ENCODE measurements around the gene GHRHR.

GHRHR gene

DNA sequence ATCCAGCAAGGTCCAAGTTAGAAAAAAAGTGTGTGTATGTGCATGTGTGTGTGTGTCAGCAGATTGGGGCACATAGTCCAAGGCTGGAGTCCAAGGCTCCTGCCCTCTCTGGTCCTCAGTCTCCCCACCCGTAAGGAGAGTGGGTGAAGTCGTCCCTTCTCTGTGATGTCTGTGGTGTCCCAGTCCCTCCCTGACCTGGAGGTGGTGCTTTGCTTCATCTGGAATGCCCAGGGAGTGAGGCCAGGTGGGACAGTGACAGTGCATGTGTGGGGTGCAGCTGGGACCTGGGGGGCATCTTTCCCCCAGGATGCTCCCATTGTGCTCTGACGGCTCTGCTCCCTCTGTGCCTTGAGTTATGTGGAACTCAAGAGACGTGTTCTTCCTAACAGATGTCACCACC, 34.1 kb upstream of the GHRHR start:
- no peak for DNase-seq

DNA sequence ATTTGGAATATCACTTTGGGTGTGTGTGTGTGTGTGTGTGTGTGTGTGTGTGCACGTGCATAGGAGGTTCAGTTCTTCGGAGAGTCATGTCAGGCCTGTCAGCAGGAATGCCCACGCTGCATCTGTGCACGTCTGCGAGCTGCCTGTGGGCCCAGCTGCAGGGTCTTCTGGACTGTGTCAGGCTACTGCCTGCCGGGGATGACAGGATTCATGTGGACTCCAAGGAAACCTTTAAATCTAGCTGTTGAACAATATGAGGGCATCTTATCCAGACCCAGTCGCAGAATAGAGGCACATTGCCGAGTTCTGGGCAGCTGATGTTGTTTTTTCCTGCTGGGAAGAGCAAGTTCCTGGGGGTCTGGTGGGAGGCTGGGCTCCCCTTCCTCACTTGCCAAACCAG, 33.1 kb upstream of the GHRHR start:
- no peak for DNase-seq

DNA sequence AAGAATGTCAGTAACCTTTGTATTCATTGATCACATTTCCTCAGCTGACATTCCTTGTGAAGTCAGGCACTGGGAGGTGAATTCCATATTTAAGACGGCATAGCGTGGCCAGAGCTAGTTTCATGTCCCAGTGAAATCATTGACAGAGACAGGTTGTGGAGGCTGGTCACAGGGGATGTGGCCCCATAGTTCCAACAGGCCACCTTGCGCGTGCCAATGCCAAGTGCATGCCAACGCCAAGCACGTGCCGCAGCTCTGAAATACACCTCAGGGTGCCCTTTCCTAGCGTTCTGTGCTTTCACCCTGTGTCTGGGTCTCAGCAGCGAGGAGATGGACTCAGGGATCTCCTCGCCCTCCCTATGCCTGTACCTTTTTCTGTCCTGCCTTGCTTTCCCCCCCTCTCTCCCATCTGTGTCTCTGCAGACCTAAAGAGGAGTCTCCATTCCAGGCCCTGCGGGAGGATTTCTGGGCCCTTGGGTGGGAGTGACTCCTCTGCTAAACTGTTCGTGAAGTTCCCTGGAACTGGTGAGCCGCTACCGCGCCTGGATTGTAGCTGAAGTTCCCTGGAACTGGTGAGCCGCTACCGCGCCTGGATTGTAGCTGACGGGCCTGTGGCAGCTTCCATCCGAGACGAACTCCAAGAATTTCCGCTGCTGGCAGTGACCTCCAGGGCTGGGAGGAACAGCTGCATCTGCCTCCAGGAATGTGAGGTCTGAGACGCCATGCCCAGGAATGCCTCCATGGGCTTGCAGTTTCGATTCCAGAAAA, 32.4 kb upstream of the GHRHR start:
- no peak for DNase-seq

DNA sequence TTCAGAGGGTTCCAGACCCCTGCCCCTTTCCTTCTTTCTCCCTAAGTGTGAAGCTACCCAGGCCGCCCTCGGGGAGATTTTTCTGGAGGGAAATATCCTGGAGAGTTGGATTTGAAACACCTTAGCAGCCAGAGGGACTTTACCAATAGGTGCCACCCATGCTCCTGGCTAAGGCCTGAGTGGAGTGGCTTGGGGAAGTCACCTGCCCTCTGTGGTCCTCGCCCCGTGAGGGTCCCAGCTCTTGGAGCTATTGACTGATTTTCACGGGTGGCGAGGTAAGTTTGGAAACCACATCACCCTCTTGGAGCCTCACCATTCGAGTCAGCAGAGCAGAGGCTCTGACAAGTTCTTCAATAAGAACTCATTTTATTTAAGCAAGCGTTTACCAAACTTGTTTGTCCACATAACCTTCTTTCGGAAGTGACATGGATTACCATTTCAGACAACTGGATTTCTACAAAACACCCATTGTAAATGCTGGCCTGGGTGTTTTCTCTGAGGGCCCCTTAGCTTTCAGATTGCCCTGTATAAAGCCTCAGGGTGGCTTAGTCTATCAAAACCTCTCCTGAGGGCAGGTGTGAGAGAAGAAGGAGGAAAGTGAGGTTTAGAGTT, 31.7 kb upstream of the GHRHR start:
- no peak for DNase-seq

DNA sequence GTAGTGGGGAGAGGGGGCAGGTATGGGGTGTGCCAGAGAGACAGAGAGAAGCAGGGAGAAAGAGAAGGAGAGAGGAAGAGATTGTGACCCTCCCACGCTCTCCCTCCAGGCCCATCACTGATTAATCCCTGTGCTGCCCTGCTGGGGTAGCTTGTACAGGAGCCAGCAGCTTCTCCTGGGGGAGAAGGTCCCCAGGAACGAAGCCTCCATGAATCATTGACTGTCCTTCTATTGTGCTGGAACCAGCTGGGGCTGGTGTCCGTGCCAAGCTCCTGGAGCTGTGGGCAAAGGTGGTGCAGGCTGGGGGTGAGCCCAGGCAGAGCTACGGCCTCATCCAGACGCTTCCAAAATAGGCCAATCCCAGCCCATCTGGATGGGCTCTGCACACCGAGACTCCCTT, 31.2 kb upstream of the GHRHR start:
- no peak for DNase-seq

DNA sequence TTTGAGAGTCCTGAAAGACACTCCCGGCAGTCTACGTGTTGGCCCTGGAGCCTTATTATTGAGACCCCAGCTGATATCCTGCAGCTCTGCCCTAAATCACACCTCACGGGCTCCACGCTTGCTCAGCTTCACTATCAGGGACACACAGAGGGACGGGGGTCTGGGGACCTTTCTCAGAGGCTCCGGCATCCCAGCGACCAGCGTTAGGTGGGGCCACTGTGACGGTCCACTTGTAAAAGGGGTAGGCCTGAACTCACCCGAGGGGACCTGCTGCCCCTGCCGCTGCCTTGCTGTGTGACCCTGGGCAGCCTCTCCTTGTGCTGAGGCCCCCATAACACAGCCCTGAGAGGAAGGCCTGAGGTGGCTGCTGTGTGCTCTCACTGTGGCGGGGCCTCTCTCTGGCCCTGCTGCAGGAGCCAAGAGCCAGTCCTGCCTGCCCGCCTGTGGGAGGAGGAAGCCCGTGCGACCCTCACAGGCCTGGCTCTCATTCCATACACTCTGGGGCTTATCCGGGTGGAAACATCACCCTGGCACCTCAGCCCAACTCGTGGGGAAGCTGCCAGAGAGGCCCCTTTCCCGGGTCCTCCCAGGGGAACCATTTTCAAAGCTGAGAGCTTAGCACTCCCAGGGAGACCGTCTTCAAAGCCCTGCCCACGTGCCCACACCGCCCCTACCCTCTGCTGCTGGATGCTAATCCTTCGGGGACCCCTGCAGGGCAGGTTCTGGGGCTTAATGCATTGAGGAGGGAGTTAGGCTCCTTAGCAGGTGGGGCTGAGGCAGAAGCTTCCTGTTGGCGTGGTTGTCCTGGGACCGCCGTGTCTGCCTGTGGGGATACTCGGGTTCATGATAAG, 30.4 kb upstream of the GHRHR start:
- no peak for DNase-seq

DNA sequence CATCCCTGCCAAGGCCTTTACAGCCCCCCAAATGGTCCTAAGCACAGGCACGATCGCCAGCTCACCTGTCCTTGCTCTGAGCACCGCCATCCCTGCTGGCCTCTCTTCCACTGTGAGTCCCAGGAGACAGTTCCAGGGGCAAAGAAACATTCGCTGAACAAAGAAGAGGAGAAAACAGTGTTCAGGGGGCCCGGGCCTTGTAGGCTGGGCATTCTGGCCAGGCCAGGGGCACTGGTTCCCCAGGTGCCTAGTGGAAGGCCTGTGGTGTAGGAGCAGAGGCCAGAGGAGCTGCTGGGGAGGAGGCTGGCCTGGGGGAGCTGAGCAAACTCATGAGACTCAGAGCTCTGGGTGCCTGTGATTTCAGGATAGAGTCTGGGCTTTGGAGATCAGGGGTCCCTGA, 29.5 kb upstream of the GHRHR start:
- DNase-seq: no peak

DNA sequence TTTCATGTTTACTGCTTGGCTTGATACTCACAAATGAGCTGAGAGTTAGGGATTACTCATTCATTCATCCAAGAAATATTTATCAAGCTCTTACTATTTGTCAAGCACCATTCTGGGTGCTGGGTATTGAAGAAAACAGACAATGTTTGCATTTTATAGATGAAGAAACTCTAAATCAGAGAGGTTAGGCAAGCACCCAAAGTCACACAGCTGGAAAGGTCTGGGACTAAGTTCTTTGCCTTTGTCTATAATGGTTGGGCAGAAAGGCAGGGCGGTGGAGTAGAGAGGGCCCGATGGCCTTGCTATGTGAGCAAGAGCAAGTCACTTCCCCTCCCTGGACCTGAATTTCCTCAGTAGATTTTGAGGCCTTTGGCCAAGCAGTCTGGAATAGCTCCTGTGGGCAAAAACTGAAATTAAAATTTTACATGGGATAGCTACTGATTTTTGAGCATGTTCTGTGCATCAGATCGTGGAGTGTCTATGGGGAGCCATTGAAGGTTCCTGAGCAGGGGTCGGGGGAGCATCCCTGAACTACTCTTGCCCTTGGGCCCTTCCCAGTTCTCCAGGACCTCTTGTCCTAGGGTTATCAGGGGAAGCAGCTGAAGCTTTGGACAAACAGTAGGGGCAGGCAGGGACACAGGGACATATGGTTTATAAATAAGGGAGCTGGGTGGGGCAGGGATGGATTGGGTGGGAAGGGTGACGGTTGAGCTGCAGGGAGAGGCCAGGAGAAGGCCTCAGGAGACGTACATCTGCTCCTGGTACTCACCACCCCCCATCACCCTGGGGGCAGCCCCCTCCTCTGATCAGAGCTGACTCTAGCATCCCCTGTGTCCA, 28.8 kb upstream of the GHRHR start:
- no peak for DNase-seq

DNA sequence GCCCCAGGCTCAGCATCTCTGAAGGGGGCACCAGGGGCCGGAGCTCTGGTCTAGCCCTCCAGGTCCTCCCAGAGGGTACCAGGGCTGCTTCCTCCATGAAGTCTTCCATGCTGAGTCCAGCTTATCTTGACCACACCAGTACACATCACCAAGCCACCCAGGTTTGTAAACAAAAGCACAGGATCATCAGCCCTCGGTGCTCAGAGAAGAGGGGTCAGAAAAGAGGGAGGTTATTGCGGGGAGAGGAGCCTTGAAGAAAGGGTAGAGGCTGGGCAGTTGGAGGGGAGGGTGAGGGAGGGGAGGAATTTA, 28.2 kb upstream of the GHRHR start:
- DNase-seq: no peak

DNA sequence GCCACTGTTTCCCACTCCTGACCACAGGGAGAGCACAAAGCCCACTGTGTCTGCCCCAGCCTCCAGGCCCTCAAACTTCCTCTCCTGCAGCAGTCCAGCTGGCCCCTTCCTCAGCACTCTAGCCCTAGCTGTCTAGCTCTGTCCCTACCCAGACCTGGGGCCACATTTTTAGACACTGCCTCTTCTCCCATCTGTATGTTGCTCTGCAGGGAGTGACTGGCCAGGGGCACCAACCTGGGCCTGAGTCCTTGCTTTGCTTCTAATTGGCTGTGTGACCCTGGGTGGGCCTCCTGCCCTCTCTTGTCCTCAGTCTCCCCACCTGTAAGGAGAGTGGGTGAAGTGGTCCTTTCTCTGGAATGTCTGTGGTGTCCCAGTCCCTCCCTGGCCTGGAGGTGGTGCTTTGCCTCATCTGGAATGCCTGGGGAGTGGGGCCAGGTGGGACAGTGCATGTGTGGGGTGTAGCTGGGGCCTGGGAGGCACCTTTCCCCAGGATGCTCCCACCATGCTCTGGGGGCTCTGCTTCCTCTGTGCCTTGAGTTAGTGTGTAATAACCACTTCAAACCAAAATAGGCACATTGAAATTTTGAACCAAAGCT, 27.0 kb upstream of the GHRHR start:
- no peak for DNase-seq

DNA sequence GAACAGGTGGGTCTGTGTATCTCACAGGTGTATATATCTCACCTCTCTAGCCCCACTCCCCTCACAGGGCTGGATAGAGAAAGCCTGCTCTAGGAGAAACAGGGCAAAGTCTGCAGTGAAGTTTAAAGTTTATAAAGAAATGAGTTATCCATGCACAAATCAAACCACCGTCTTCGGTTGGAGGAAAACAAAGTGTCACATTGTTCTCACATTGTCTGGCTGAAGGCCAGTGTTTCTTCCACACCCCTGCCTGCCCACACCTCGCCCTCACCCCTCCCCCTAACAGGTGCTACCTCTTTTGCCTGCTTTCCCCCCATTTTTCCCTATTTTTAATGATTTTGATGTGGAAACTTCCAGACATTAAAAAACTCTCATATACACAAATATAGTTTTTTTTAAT, 26.3 kb upstream of the GHRHR start:
- DNase-seq: no peak

DNA sequence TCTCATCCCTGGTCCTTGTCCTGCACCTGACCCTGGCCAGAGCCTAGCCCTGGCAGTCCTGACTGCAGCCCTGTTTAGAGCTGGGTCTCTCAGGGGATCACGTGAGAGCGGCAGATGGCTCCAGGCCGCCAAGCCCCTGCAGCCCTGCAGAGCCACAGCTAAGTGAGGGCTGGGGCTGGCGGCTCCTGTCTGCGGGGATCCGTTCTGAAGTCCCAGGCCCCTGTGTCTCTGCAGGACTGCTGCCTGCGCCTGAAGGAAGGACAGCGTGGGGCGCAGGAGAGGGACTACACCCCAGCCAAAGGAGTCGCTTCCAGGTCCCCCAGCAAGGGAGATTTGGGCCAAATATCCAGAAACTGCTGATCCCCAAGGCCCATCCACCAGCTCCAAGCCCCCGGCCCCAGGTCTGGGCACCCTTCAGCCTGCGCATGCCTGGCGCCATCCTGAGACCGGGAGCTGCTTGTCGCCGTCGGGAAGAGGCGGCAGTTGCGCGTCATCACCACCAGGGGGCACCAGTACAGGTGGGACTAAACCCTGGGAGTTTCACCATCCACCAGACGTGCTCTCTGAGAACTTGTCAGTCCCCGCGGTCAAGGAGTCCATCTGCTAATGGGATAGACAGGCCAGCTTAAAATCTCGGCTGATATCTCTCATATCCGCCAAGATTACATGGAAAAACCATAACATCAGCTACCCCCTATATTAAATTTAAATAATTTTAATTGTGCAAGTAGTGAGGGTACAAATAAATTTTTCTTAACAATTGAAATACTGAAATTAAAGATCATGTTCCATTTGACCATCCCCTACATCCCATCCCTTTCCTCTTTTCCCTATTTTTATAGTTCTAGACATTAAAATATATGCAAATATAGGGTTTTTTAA, 25.1 kb upstream of the GHRHR start:
- DNase-seq: peak in 3 of 5 experiments; percentile 32 to 43 (median 33)

DNA sequence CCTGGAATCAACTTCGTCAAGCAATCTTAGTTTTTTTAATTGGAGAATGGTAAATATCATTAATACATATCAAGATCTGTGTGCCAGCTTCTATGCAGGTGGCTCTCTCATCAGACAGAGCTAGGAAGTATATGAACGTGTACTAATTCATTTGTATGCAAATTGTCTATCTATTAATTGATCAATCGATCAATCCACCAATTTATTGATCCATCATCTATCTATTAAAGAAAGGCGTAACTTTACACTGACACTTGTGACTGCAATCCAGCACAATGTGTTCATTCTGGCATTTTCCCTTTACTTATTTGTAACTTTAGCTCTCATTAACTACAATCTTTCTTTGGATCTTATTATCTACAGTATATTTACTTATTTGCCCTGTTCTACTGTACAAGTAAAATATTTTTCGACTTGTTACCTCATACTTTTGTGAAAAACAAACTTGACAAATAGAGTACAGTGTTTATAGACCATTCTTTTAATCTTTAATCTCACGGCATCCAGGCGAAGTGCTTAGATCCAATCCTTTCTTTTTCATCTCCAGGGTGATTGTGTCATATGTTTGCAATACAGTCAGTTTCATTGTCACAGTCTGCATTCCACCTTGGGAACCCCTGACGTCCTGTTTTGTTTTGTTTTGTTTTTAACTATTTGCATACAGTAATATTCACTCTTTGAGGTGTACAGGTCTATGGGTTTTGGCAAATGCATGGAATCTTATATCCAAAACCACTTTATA, 22.0 kb upstream of the GHRHR start:
- DNase-seq: no peak

DNA sequence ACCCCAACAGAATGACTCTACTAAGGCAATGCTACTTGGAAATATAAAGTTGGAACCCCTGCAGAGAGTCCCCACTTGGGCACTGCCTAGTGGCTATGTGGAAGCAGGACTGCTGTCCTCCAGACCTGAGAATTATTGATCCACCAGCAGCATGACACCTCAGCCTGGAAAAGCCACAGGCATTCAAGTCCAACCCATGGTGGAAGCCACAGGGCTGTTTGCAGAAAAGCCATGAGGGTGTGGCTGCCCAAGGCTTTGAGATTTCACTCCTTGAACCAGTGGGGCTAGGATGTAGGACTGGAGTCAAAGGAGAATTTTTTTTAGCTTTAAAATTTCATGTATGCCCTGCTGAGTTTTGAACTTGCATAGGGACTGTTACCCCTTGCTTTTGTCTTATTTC, 13.6 kb upstream of the GHRHR start:
- no peak for DNase-seq

DNA sequence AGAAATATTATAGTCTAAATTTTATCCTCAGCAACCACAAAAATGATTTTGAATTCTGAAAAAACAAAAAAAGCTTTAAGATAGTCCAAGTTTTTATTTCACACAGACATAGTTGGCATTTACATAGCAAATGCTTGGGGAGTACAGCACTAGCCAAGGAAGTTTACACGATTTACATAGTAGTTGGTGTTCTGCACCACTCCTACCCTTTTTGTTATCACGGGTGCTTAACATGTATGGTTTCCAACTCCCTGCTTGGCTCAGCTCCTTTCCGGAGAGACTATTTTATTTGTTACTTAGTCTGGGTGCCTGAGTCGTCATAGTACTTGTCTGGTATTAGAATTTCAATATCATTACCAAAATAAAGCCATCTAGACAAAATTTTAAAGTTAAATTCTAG, 8.8 kb upstream of the GHRHR start:
- no peak for DNase-seq

DNA sequence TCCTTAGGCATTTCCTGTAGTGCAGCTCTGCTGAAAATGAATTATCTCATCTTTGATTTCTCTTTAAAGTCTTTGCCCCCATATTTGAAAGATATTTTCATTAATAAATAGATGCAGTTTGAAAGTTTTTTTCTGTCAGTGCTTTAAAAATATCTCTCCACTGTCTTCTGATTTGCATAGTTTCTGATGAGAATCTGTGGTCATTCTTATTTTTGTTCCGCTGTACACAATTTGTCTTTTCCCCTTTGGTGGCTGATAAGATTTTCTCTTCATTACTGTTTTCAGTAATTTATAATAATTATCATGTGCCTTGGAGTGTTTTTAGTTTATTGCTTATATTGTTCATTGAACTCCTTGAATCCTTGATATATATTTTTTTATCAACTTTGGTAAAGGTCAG, 7.0 kb upstream of the GHRHR start:
- DNase-seq: no peak

DNA sequence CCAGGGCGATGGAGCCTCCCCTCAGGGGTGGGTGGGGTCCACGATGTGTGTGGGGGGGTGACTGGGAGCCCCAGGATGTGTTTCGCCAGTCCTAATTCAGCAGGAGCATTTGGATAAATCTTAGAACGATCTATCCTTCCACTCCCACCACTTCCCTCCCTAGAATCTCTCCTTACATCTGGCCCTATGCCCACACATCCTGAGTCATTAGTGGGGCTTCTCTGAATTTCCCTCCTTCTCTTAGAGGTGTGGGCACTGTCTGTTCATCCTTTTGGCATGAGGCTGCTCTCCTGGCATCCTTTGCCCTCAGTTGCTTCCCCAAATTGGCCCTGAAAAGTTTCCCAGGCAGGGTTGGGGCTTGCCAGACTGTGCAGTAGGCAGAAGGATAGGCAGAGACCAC, 1.6 kb downstream of the GHRHR start:
- DNase-seq: no peak

DNA sequence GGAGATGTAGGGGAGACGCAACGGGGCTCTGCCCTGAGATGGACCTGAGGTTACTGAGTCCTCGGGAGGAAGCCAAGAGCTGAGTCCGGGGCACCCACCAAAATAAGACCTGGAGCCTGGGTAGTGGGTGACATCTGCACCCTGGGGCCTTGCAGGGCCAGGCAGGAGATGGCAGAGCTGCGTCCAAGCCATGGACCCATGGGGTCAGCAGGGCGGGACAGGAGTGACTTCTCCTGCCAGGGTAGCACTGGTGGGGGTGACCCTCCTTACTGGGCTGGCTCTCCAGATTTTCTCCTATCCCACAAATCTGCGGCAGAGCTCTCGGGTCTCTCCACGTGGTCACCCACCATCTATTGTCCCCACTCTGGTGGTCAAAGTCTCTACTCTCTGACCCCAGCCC, 2.1 kb downstream of the GHRHR start:
- DNase-seq: no peak

DNA sequence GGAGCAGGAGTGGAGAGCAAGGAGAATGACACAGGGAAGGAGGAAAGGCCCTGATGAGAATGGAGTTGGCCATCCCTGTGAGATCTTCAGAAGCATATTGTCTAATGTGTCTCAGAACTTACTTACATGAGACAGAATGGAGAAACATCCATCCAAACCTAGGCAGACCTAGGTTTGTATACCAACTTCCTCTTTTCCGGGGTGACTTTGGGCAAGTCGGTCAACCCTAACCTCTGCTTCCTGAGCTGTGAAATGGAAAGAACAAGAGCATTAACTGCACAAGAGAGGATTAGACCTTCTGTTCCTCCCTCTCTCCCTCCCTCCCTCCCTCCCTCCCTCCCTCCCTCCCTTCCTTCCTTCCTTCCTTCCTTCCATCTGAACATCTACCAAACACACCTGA, 4.5 kb downstream of the GHRHR start:
- no peak for DNase-seq

DNA sequence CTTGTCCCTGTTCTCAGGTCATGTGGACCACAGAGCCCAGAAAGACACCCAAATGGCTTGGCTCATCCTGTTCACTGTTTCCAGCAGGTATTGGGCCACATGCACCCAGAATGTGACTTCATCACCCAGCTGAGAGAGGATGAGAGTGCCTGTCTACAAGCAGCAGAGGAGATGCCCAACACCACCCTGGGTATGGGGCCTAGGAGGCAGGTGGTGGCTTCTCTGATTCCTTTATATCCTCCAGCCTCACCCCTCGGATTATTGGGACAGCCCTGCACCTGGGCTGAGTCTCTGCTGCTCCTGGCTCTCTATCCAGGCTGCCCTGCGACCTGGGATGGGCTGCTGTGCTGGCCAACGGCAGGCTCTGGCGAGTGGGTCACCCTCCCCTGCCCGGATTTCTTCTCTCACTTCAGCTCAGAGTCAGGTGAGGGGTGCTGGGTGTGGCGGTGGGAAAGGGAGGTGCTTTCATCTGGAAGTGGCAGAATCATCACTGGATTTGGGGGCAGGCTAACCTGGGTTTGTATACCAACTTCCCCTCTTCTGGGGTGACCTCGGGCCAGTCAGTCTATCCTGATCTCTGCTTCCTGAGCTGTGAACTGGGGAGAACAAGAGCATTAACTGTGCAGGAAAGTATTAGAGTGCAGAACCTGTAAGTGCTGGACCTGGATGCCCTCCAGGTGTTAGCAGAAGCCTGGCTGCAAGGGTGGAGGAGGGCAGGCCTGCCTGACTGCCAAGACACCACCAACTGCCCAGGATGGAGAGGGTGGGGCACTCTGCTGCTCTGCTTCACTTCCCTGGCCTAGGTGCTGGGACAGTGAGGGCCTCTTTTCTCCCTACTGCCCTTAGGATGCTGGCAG, 5.2 kb downstream of the GHRHR start:
- no peak for DNase-seq

All from T-helper 2 cell (primary cell).